Measurements from ENCODE around the gene NGFR.

- TF ChIP-seq CTCF (IDR thresholded peaks at IDR 0.05) (no peak), EZH2 (IDR thresholded peaks at IDR 0.05; ENCODE audit: borderline replicate concordance, insufficient read depth, low read depth, low read length, poor library complexity, severe bottlenecking) (no peak)
Measured at GRCh38 chr17:49457564-49458535, 37.2 kb upstream of the NGFR start.
